ENCODE measurements around the gene CD22. TPM values are rescaled to one million over a fixed set of nuclear protein-coding genes. Genes with fewer than 3 reads are reported as not detected.
"Not testable (repeated sequence)": the region's sequence is repeated elsewhere in the genome, so short reads cannot be mapped to it uniquely, and the experiment has no call there.

Gene CD22
- polyA plus RNA-seq, 1 experiment, result not detected

- Histone ChIP-seq H3K9me3 (ENCODE audit: control insufficient read depth, insufficient read depth, low read length) (no peaks in the 10 kb centered on the region), H3K4me3 (ENCODE audit: low read depth, low read length) (no peak overlapping the region), H3K27me3 (ENCODE audit: control insufficient read depth, insufficient read depth, low read length) (no peaks in the 10 kb centered on the region), H3K27ac (ENCODE audit: low read depth, low read length) (no peak overlapping the region)
- ChIA-PET POLR2A (interaction anchor here (0.6 kb wide), 1 partner anchor 73 kb away, joined by 3 read pairs; no protein-coding TSS in a partner anchor), CTCF (no interaction called here)
- TF ChIP-seq CTCF (IDR thresholded peaks at IDR 0.05; ENCODE audit: low read depth, low read length), result no peak
- DNase-seq (ENCODE audit: low read depth, low spot score), result no peak
Measured at GRCh38 chr19:35377656-35378055, 48.7 kb downstream of the CD22 start.

- POLR2A ChIA-PET, result no interaction called here
- no peaks in the 10 kb centered on the region for H3K9me3 ChIP-seq (ENCODE audit: control insufficient read depth, insufficient read depth, low read length)
- no peaks in the 10 kb centered on the region for H3K27me3 ChIP-seq (ENCODE audit: control insufficient read depth, insufficient read depth, low read length)
- no peak overlapping the region for H3K27ac ChIP-seq (ENCODE audit: low read depth, low read length)
- no peak for DNase-seq (ENCODE audit: low read depth, low spot score)
- H3K4me3 ChIP-seq (ENCODE audit: low read depth, low read length), result no peak overlapping the region
- CTCF ChIA-PET, result no interaction called here
- no peak for TF ChIP-seq CTCF (IDR thresholded peaks at IDR 0.05; ENCODE audit: low read depth, low read length)
Measured at GRCh38 chr19:35378356-35378755, 49.4 kb downstream of the CD22 start.

GRCh38 chr19:35379545-35379944 lies 50.6 kb downstream of the CD22 start:
- CTCF ChIA-PET; H3K9me3 ChIP-seq (ENCODE audit: control insufficient read depth, insufficient read depth, low read length); POLR2A ChIA-PET; H3K27me3 ChIP-seq (ENCODE audit: control insufficient read depth, insufficient read depth, low read length); DNase-seq (ENCODE audit: low read depth, low spot score); H3K27ac ChIP-seq (ENCODE audit: low read depth, low read length); H3K4me3 ChIP-seq (ENCODE audit: low read depth, low read length): not testable (repeated sequence)

- H3K27me3 ChIP-seq (ENCODE audit: control insufficient read depth, insufficient read depth, low read length), result no peaks in the 10 kb centered on the region
- H3K4me3 ChIP-seq (ENCODE audit: low read depth, low read length), result no peak overlapping the region
- DNase-seq (ENCODE audit: low read depth, low spot score), result no peak
- ChIA-PET CTCF (no interaction called here), POLR2A (no interaction called here)
- TF ChIP-seq CTCF (IDR thresholded peaks at IDR 0.05; ENCODE audit: low read depth, low read length), result no peak
- H3K9me3 ChIP-seq (ENCODE audit: control insufficient read depth, insufficient read depth, low read length), result peaks cover 3% of the 10 kb centered on the region; the same call in 1 of the 2 replicates
- no peak overlapping the region for H3K27ac ChIP-seq (ENCODE audit: low read depth, low read length)
Measured at GRCh38 chr19:35379992-35380391, 51.0 kb downstream of the CD22 start.

- Histone ChIP-seq H3K9me3 (ENCODE audit: control insufficient read depth, insufficient read depth, low read length) (peaks cover 3% of the 10 kb centered on the region; the same call in 1 of the 2 replicates), H3K27me3 (ENCODE audit: control insufficient read depth, insufficient read depth, low read length) (no peaks in the 10 kb centered on the region), H3K4me3 (ENCODE audit: low read depth, low read length) (no peak overlapping the region), H3K27ac (ENCODE audit: low read depth, low read length) (no peak overlapping the region)
- ChIA-PET POLR2A (no interaction called here), CTCF (no interaction called here)
- DNase-seq (ENCODE audit: low read depth, low spot score), result no peak
- TF ChIP-seq CTCF (IDR thresholded peaks at IDR 0.05; ENCODE audit: low read depth, low read length), result no peak
Measured at GRCh38 chr19:35380450-35381124, 51.6 kb downstream of the CD22 start.

All from AG04450 (cell line).